Measurements from ENCODE around the gene PRKCZ.

The PRKCZ gene

DNA sequence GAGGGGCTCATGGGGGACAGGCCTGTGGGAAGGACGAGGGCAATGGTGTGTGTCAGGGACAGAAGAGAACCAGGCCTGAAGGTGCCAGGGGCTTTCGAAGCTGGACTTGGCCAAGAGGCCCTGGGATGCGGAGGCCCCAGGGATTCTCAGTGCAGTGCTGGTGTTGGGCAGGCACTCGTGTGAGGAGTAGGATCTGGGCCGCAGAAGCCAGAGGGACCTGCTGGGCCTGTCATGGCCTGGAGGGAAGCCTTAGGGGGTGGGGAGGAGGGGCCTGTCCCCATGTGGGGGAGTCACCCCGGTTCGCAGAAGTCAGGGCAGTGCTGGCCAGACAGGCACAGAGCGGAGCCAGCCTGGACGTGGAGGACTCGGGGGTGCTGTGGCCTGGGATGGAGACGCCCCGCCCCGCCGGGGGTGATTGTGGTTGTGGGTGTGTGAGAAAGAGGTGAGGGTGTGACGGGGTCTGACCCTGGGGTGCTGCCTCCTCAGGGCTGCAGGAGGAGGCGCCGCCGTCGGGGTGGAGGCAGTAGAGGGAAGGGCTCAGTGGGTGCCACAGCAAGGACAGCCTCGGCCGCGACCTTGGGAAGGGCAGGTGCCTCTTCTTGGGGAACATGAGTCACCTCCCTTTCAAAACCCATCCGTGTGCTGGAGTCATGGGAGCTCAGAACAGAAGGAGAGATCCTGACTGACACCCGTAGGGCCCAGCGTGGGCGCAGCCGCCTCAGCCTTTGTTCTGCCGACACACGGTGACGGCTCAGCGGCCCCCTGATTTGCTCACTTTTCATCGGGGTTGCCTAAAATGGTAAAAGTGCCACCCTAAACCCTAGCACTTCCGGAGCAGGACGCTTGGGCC is 110.5 kb downstream of the PRKCZ start:
- Histone ChIP-seq H3K36me3 (ENCODE audit: control insufficient read depth, insufficient read depth, low read length) (no peaks in the 10 kb centered on the region), H3K9me3 (ENCODE audit: control insufficient read depth, low read length) (no peaks in the 10 kb centered on the region), H3K27me3 (ENCODE audit: control insufficient read depth, insufficient read depth, low read length) (no peaks in the 10 kb centered on the region), H3K9ac (ENCODE audit: low read length) (no peak overlapping the region), H3K4me1 (ENCODE audit: control insufficient read depth, insufficient read depth, low read length) (no peaks in the 10 kb centered on the region), H3K4me3 (ENCODE audit: low read length) (no peak overlapping the region)

DNA sequence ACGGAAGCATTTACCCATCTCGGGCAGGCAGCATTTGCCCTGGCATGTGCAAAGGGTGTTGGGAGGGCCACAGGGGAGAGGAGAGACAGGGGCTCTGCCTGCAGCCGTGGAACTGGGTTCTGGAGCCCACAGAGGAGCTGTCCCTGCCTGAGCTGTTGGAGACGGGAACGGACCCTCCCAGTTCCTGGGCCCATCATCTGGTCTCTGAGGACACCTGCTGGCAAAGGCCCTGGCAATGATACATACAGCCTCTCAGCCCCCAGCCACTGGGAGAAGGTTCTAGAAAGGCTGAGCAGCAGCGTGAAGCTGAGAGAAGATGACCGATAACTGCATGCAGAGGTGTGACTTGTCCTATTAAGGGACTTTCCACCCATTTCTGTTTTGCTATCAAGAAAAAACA is 113.0 kb downstream of the PRKCZ start:
- Histone ChIP-seq H3K9me3 (ENCODE audit: control insufficient read depth, low read length) (no peaks in the 10 kb centered on the region), H3K27me3 (ENCODE audit: control insufficient read depth, insufficient read depth, low read length) (no peaks in the 10 kb centered on the region), H3K4me3 (ENCODE audit: low read length) (no peak overlapping the region), H3K36me3 (ENCODE audit: control insufficient read depth, insufficient read depth, low read length) (no peaks in the 10 kb centered on the region), H3K4me1 (ENCODE audit: control insufficient read depth, insufficient read depth, low read length) (no peaks in the 10 kb centered on the region), H3K9ac (ENCODE audit: low read length) (no peak overlapping the region)

GRCh38 chr1:2165646-2166045 is 115.4 kb downstream of the PRKCZ start:
- H3K9me3 ChIP-seq (ENCODE audit: control insufficient read depth, low read length): no peaks in the 10 kb centered on the region
- H3K4me3 ChIP-seq (ENCODE audit: low read length): no peak overlapping the region
- H3K36me3 ChIP-seq (ENCODE audit: control insufficient read depth, insufficient read depth, low read length): no peaks in the 10 kb centered on the region
- H3K9ac ChIP-seq (ENCODE audit: low read length): no peak overlapping the region
- no peaks in the 10 kb centered on the region for H3K4me1 ChIP-seq (ENCODE audit: control insufficient read depth, insufficient read depth, low read length)
- no peaks in the 10 kb centered on the region for H3K27me3 ChIP-seq (ENCODE audit: control insufficient read depth, insufficient read depth, low read length)

DNA sequence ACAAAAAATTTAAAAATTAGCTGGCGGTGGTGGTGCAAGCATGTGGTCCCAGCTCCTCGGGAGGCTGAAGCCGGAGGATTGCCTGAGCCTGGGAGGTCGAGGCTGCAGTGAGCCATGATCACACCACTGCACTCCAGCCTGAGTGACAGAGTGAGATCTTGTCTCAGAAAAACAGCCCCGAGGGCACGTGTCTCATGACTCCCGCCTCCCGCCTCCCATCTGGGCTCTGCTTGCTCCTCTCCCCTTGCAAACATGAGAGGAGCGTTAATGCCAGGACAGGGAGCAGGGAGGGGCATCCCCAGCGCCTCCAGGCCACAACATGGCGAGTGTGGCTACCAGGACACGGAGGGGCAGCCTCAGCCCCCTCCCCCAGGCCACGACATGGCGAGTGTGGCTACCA is 116.0 kb downstream of the PRKCZ start:
- Histone ChIP-seq H3K27me3 (ENCODE audit: control insufficient read depth, insufficient read depth, low read length) (no peaks in the 10 kb centered on the region), H3K9me3 (ENCODE audit: control insufficient read depth, low read length) (no peaks in the 10 kb centered on the region), H3K4me3 (ENCODE audit: low read length) (no peak overlapping the region), H3K36me3 (ENCODE audit: control insufficient read depth, insufficient read depth, low read length) (no peaks in the 10 kb centered on the region), H3K9ac (ENCODE audit: low read length) (no peak overlapping the region), H3K4me1 (ENCODE audit: control insufficient read depth, insufficient read depth, low read length) (no peaks in the 10 kb centered on the region)

GRCh38 chr1:2166695-2167094 is 116.5 kb downstream of the PRKCZ start:
- Histone ChIP-seq H3K4me1 (ENCODE audit: control insufficient read depth, insufficient read depth, low read length) (no peaks in the 10 kb centered on the region), H3K4me3 (ENCODE audit: low read length) (no peak overlapping the region), H3K27me3 (ENCODE audit: control insufficient read depth, insufficient read depth, low read length) (no peaks in the 10 kb centered on the region), H3K9ac (ENCODE audit: low read length) (no peak overlapping the region), H3K9me3 (ENCODE audit: control insufficient read depth, low read length) (no peaks in the 10 kb centered on the region), H3K36me3 (ENCODE audit: control insufficient read depth, insufficient read depth, low read length) (no peaks in the 10 kb centered on the region)

- H3K9ac ChIP-seq (ENCODE audit: low read length): no peak overlapping the region
- no peaks in the 10 kb centered on the region for H3K36me3 ChIP-seq (ENCODE audit: control insufficient read depth, insufficient read depth, low read length)
- no peaks in the 10 kb centered on the region for H3K4me1 ChIP-seq (ENCODE audit: control insufficient read depth, insufficient read depth, low read length)
- H3K27me3 ChIP-seq (ENCODE audit: control insufficient read depth, insufficient read depth, low read length): no peaks in the 10 kb centered on the region
- H3K4me3 ChIP-seq (ENCODE audit: low read length): no peak overlapping the region
- no peaks in the 10 kb centered on the region for H3K9me3 ChIP-seq (ENCODE audit: control insufficient read depth, low read length)
Measured at GRCh38 chr1:2168090-2168489, 117.9 kb downstream of the PRKCZ start.

DNA sequence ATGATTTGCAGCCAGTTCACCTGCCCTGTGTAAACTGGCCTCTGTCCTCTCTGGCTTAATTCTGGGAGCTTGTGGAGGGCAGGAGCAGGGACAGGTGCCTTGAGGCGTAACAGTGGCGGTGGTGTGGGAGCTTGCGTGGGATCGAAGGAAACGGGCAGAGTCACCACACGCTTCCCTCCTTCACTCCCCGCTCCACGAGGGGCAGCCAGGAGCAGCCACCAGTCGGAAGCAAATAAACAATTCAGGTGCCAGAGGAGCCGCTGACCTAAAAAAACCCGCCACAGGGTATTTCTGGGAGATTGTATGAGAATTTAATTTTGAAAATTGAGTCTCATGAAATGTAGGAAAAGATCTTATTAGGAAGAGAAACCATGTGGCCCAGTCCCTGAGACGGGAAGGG is 118.3 kb downstream of the PRKCZ start:
- Histone ChIP-seq H3K36me3 (ENCODE audit: control insufficient read depth, insufficient read depth, low read length) (no peaks in the 10 kb centered on the region), H3K27me3 (ENCODE audit: control insufficient read depth, insufficient read depth, low read length) (no peaks in the 10 kb centered on the region), H3K4me1 (ENCODE audit: control insufficient read depth, insufficient read depth, low read length) (no peaks in the 10 kb centered on the region), H3K4me3 (ENCODE audit: low read length) (no peak overlapping the region), H3K9me3 (ENCODE audit: control insufficient read depth, low read length) (no peaks in the 10 kb centered on the region), H3K9ac (ENCODE audit: low read length) (no peak overlapping the region)

DNA sequence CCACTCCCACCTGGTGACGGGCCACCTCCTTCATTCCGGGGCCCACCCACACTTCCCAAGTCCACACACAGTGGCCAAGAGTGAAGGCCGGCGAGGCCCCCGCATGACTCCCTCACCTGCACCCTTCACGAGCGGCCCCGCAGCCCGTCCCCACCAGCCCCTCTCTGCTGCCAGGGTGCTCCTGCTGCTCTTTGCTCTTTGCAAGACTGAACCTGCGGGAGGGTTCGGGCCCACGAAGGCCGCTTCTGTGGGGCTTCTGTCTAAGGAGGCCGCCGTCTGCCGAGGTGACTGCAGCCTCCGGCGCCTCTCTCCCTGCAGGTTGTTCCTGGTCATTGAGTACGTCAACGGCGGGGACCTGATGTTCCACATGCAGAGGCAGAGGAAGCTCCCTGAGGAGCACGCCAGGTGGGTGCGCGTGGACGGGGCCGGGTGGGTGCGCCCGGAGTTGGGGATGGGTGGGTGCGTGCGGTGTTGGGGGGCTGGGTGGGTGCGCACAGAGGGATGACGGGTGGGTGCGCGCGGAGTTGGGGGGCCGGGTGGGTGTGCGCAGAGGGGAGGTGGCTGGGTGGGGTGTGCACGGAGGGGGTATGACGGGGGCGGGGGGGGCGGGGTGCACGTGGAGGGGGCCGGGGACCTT is 119.1 kb downstream of the PRKCZ start:
- no peak overlapping the region for H3K4me3 ChIP-seq (ENCODE audit: low read length)
- no peaks in the 10 kb centered on the region for H3K36me3 ChIP-seq (ENCODE audit: control insufficient read depth, insufficient read depth, low read length)
- no peaks in the 10 kb centered on the region for H3K4me1 ChIP-seq (ENCODE audit: control insufficient read depth, insufficient read depth, low read length)
- no peaks in the 10 kb centered on the region for H3K9me3 ChIP-seq (ENCODE audit: control insufficient read depth, low read length)
- H3K27me3 ChIP-seq (ENCODE audit: control insufficient read depth, insufficient read depth, low read length): no peaks in the 10 kb centered on the region
- no peak overlapping the region for H3K9ac ChIP-seq (ENCODE audit: low read length)

DNA sequence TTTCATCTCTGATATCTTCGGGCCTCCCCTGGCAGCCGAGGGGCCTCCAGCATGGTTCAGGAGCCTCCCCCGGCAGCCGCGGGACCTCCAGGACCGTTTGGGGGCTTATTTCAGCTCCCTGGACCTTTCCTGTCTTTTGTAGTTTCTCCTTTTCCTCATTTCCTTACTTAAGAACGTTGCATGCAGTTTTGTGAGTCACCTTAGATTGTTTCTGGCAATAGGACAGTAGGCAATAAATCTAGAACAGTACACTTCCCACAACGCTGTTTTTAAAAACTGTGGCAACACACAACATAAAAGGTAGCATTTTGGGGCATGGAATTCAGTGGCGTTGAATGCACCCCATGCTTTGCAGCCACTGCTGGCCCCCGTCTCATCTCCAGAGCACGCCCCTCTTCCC is 120.0 kb downstream of the PRKCZ start:
- no peaks in the 10 kb centered on the region for H3K36me3 ChIP-seq (ENCODE audit: control insufficient read depth, insufficient read depth, low read length)

GRCh38 chr1:2172012-2172411 is 121.8 kb downstream of the PRKCZ start:
- Histone ChIP-seq H3K27me3 (ENCODE audit: control insufficient read depth, insufficient read depth, low read length) (no peaks in the 10 kb centered on the region), H3K4me1 (ENCODE audit: control insufficient read depth, insufficient read depth, low read length) (no peaks in the 10 kb centered on the region), H3K9ac (ENCODE audit: low read length) (no peak overlapping the region), H3K4me3 (ENCODE audit: low read length) (no peak overlapping the region), H3K36me3 (ENCODE audit: control insufficient read depth, insufficient read depth, low read length) (no peaks in the 10 kb centered on the region), H3K9me3 (ENCODE audit: control insufficient read depth, low read length) (no peaks in the 10 kb centered on the region)

More for the DNA sequence above, 120.0 kb downstream of the PRKCZ start:
- H3K4me1 ChIP-seq (ENCODE audit: control insufficient read depth, insufficient read depth, low read length): no peaks in the 10 kb centered on the region
- H3K9ac ChIP-seq (ENCODE audit: low read length): no peak overlapping the region
- no peak overlapping the region for H3K4me3 ChIP-seq (ENCODE audit: low read length)
- H3K9me3 ChIP-seq (ENCODE audit: control insufficient read depth, low read length): no peaks in the 10 kb centered on the region
- no peaks in the 10 kb centered on the region for H3K27me3 ChIP-seq (ENCODE audit: control insufficient read depth, insufficient read depth, low read length)

GRCh38 chr1:2172551-2173146 is 122.4 kb downstream of the PRKCZ start:
- Histone ChIP-seq H3K4me3 (ENCODE audit: low read length) (no peak overlapping the region), H3K36me3 (ENCODE audit: control insufficient read depth, insufficient read depth, low read length) (no peaks in the 10 kb centered on the region), H3K9me3 (ENCODE audit: control insufficient read depth, low read length) (no peaks in the 10 kb centered on the region), H3K9ac (ENCODE audit: low read length) (no peak overlapping the region), H3K27me3 (ENCODE audit: control insufficient read depth, insufficient read depth, low read length) (no peaks in the 10 kb centered on the region), H3K4me1 (ENCODE audit: control insufficient read depth, insufficient read depth, low read length) (no peaks in the 10 kb centered on the region)

- H3K9ac ChIP-seq (ENCODE audit: low read length): no peak overlapping the region
- H3K27me3 ChIP-seq (ENCODE audit: control insufficient read depth, insufficient read depth, low read length): no peaks in the 10 kb centered on the region
- H3K4me1 ChIP-seq (ENCODE audit: control insufficient read depth, insufficient read depth, low read length): no peaks in the 10 kb centered on the region
- H3K4me3 ChIP-seq (ENCODE audit: low read length): no peak overlapping the region
- H3K9me3 ChIP-seq (ENCODE audit: control insufficient read depth, low read length): no peaks in the 10 kb centered on the region
- H3K36me3 ChIP-seq (ENCODE audit: control insufficient read depth, insufficient read depth, low read length): no peaks in the 10 kb centered on the region
Measured at GRCh38 chr1:2173546-2174347, 123.5 kb downstream of the PRKCZ start.
